Activated T-helper 17 cell treated with anti-CD3 and anti-CD28 coated beads, Interleukin-2, amount 50 U/mL, for 72 hours (primary cell): ENCODE data around the gene CMYA5. TPM values are rescaled to one million over a fixed set of nuclear protein-coding genes. Genes with fewer than 3 reads are reported as not detected.
A peak's percentile ranks its signal among the peaks of the same experiment; 100 is the strongest.
"Not testable (repeated sequence)": the region's sequence is repeated elsewhere in the genome, so short reads cannot be mapped to it uniquely, and the experiment has no call there.

Experiments
- ATAC-seq: fragments of 150-1000 bp; cut with Tn5 transposase; replicated peaks from 2 replicates; pipeline ENCODE4 v1.10.0; 2021; ENCODE audit warnings: mild to moderate bottlenecking, moderate library complexity
- H3K27ac Mint-ChIP-seq: one replicate; pipeline ENCODE4 v1.8.0; 2022; ENCODE audit warnings: mixed read lengths
- H3K27me3 Mint-ChIP-seq: one replicate; pipeline ENCODE4 v1.8.0; 2022; ENCODE audit warnings: mixed read lengths
- H3K36me3 Mint-ChIP-seq: one replicate; pipeline ENCODE4 v1.8.0; 2022; ENCODE audit warnings: low read depth, mild to moderate bottlenecking, mixed read lengths
- H3K4me1 Mint-ChIP-seq: one replicate; pipeline ENCODE4 v1.8.0; 2022; ENCODE audit warnings: mixed read lengths
- H3K4me3 Mint-ChIP-seq: one replicate; pipeline ENCODE4 v1.8.0; 2022; ENCODE audit warnings: mild to moderate bottlenecking, mixed read lengths
- H3K9me3 Mint-ChIP-seq: one replicate; pipeline ENCODE4 v1.8.0; 2022; ENCODE audit warnings: mixed read lengths
- total RNA-seq, 2 donors: library from RNA; stranded (reverse); gene quantifications; one replicate each; pipeline ENCODE4 v1.2.3, GENCODE V29; 2022

The CMYA5 gene
- under 1 TPM; 0.19 to 0.50 TPM for total RNA-seq

DNA sequence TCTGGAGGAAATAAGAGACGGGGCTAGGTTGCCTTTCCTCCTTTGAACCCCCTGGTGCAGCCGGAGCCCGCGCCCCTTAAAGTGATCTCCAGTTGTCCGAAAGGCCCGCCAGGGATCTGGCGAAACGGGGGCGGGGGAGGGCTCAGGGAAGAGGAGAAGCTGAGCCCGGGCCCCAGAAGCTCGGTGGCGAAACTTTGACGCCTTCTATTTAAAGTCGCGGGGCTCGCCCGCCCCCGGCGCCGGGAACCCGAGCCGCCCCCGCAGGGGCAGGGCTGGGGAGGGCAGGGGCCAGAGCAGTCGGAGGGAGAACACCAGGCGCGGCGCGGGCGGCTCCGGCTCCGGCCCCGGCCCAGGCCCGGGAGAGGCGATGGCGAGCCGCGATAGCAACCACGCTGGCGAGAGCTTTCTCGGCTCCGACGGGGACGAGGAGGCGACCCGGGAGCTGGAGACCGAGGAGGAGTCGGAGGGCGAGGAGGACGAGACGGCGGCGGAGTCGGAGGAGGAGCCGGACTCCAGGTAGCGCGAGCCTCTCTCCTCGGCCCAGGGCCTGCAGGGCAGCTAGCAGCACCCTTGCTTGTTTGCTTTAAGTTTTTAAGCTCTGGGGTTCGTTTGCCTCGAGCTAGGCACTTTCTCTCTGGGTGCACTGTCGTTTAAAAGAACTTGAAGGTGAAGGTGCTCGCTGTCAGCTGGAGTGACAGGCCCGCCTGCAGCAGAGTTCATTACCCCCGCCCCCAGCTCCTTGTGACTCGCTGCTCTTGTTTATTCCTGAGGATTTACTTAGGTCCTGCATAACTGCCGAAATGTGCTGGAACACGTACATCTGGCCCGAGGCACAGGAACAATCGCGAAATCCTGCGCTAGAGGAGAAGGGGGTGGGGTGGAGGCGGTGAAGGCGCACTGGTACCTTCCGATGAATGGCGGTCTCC lies at the start of gene CMYA5:
CMYA5 (plus strand) TSS at position 296 of the 926 bp plus-strand sequence; CDS start at position 368, 72 bp downstream.
- peaks cover 36% of the 10 kb centered on the region for H3K36me3 Mint-ChIP-seq
- no peaks in the 10 kb centered on the region for H3K27me3 Mint-ChIP-seq
- H3K27ac Mint-ChIP-seq, result peak within 1 kb of the TSS; percentile 83
- peaks cover 4% of the 10 kb centered on the region for H3K4me1 Mint-ChIP-seq
- no peak for ATAC-seq
- no peaks in the 10 kb centered on the region for H3K9me3 Mint-ChIP-seq
- no peak within 1 kb of the TSS for H3K4me3 Mint-ChIP-seq

DNA sequence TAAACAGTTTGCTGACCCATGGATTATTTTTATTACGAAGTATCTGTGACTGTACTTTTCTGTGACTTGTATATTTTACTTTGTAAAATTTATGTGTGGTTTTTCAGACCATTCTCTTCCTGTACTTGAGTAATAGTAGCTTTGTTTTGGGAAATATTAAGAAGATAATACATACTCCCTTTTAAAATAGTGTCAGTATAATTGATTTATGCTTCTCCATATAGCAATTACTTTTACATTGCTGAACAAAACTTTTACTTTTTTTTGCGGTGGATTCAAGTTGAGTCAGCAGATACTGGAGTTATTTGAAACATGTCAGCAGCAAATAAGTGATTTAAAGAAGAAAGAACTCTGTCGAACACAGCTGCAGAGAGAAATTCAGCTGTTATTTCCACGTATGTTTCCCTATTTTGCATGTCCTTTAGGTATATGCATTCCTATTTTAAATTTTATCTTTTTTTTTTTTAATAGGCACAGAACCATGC lies 49.0 kb upstream of the CMYA5 start:
- no peak overlapping the region for H3K4me3 Mint-ChIP-seq
- no peaks in the 10 kb centered on the region for H3K27me3 Mint-ChIP-seq
- H3K4me1 Mint-ChIP-seq, result peaks cover 5% of the 10 kb centered on the region
- ATAC-seq, result no peak
- H3K27ac Mint-ChIP-seq, result no peak overlapping the region
- no peaks in the 10 kb centered on the region for H3K9me3 Mint-ChIP-seq
- peaks cover 98% of the 10 kb centered on the region for H3K36me3 Mint-ChIP-seq

DNA sequence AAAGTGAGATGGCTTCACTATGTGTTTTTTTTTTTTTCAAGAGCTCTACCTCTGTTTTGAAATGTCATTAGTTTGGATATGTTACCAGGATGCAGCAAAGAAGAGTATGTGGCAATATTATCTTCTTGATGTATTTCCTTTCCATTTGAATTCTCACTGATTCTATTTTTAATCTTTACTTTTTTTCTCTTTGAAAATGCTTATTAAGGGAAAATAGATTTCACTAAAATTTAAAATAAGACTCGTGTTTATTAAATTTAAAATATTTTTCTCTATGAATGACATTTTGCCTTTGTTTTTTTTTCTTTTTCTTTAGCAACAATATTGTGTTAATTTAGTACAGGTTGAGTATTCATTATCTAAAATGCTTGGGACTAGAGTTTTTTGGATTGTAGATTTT lies 48.2 kb upstream of the CMYA5 start:
- Mint-ChIP-seq H3K27ac (no peak overlapping the region), H3K4me1 (peaks cover 5% of the 10 kb centered on the region), H3K36me3 (peaks cover 98% of the 10 kb centered on the region), H3K4me3 (no peak overlapping the region), H3K9me3 (no peaks in the 10 kb centered on the region), H3K27me3 (no peaks in the 10 kb centered on the region)
- no peak for ATAC-seq

DNA sequence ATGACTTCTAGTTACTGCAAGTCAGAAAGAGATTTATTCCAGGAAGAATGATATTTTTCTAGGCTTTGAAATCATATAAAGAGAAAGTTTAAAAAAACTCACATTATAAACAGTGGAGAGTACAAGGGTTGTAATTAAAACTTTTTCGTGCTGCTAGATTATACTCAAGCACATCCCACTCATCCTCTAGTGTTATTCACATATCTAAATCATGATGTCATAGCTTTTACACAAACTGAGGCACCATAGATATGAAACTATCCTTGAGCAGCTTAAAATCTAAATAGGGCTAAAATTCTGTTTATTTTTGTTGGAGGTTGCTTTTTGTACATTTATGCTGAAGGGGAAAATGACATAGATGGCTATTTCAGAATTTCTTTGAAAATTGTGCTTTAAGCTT lies 47.4 kb upstream of the CMYA5 start:
- no peak for ATAC-seq
- Mint-ChIP-seq H3K4me1 (peaks cover 5% of the 10 kb centered on the region), H3K27me3 (no peaks in the 10 kb centered on the region), H3K9me3 (no peaks in the 10 kb centered on the region), H3K4me3 (no peak overlapping the region), H3K36me3 (peaks cover 98% of the 10 kb centered on the region), H3K27ac (no peak overlapping the region)

DNA sequence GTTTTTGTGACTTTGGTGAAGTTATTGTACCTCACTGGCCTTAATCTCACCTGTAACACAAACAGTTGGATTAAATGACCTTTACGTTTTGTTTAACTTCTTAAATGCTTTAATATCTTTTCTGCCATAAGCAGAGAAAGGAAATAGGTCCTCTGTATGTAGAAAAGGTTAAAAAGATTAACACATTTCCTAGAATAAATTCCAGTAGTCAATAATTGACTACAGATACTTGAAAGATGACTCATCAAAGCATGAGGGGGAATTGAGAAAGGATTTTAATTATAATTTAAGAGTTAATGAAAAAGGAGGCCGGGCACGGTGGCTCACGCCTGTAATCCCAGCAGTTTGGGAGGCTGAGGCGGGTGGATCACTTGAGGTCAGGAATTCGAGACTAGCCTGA lies 35.8 kb upstream of the CMYA5 start:
- no peaks in the 10 kb centered on the region for H3K27me3 Mint-ChIP-seq
- no peaks in the 10 kb centered on the region for H3K4me1 Mint-ChIP-seq
- no peak overlapping the region for H3K4me3 Mint-ChIP-seq
- no peak for ATAC-seq
- peaks cover 68% of the 10 kb centered on the region for H3K36me3 Mint-ChIP-seq
- H3K9me3 Mint-ChIP-seq, result no peaks in the 10 kb centered on the region
- no peak overlapping the region for H3K27ac Mint-ChIP-seq

DNA sequence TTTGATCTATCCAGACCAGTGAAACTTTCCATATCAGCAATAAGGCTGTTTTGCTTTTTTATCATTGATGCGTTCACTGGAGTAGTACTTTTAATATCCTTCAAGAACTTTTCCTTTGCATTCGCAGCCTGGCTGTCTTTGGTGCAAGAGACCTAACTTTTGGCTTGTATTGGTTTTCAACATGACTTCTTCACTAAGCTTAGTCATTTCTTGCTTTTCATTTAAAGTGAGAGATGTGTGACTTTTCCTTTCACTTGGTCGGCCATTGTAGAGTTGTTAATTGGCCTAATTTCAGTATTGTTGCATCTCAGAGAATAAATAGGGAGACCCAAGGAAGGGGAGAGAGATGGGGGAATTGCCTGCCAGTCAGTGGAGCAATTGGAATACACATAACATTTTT lies 26.4 kb upstream of the CMYA5 start:
- peaks cover 7% of the 10 kb centered on the region for H3K4me1 Mint-ChIP-seq
- peak; percentile 51 for ATAC-seq
- H3K36me3 Mint-ChIP-seq, result peaks cover 69% of the 10 kb centered on the region
- H3K4me3 Mint-ChIP-seq, result no peak overlapping the region
- no peaks in the 10 kb centered on the region for H3K27me3 Mint-ChIP-seq
- H3K9me3 Mint-ChIP-seq, result no peaks in the 10 kb centered on the region
- H3K27ac Mint-ChIP-seq, result no peak overlapping the region

DNA sequence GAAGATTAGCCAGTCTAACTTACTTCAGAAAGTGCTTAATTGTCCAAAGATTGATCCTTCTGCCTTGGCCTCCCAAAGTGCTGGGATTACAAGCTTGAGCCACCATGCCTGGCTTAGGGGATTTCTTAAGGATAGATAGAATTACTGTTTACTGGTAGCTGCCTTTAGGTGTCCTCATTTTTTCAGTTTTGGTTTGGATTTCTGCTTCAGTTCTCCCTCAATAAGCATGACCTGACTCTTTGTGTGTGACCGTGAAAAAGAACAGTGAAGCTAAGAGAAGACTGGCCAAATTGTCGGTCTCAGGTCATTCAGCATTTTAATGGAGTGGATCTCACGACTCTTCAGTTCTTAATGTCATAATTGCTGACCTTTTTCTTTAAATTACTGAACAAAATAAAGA lies 22.9 kb upstream of the CMYA5 start:
- Mint-ChIP-seq H3K27me3 (no peaks in the 10 kb centered on the region), H3K36me3 (peaks cover 75% of the 10 kb centered on the region), H3K4me3 (no peak overlapping the region), H3K4me1 (peaks cover 7% of the 10 kb centered on the region), H3K27ac (peak overlapping the region; percentile 43), H3K9me3 (no peaks in the 10 kb centered on the region)
- no peak for ATAC-seq

DNA sequence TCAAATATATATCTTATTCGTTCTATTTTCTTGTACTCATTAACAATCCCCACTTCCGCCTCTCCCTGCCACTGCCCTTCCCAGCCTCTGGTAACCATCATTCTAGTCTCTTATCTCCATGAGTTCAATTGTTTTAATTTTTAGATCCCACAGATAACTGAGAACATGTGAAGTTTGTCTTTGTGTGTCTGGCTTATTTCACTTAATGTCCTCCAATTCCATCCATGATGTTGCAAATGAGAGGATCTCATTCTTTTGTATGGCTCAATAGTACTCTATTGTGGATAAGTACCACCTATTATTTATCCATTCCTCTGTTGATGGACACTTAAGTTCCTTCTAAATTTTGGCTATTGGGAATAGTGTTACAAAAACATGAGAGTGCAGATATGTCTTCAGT lies 17.2 kb upstream of the CMYA5 start:
- Mint-ChIP-seq H3K36me3 (peaks cover 78% of the 10 kb centered on the region), H3K4me1 (peaks cover 14% of the 10 kb centered on the region), H3K27ac (no peak overlapping the region), H3K9me3 (no peaks in the 10 kb centered on the region), H3K27me3 (no peaks in the 10 kb centered on the region), H3K4me3 (no peak overlapping the region)
- no peak for ATAC-seq

DNA sequence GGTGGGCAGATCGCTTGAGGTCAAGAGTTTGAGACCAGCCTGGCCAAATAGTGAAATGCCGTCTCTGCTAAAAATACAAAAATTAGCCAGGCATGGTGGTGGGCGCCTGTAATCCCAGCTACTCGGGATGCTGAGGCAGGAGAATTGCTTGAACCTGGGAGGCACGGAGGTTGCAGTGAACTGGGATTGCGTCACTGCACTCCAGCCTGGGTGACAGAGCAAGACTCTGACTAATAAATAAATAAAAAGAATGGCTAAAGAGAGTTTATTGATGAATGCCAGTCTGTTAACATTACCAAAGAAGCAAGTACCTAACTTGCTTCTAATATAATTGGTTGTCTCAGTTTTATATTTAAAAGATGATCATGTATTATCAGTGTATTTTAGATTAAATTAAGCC lies 13.3 kb upstream of the CMYA5 start:
- H3K4me3 Mint-ChIP-seq, H3K9me3 Mint-ChIP-seq, H3K27me3 Mint-ChIP-seq, ATAC-seq, H3K27ac Mint-ChIP-seq: not testable (repeated sequence)
- Mint-ChIP-seq H3K36me3 (peaks cover 81% of the 10 kb centered on the region), H3K4me1 (peaks cover 21% of the 10 kb centered on the region)

DNA sequence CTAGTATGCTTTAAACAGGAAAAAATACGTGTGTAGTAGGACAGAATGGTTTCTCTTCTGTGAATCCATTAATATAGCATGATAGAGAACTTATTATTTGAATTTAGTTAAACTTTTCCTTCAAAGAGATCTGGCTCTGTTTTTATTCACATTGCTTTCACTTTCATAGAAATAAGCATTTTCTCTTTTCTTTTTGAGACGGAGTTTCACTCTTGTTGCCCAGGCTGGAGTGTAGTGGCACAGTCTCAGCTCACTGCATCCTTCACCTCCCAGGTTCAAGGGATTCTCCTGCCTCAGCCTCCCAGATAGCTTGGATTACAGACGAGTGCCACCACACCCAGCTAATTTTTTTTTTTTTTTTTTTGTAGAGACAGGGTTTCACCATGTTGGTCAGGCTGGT lies 7.5 kb upstream of the CMYA5 start:
- Mint-ChIP-seq H3K36me3 (peaks cover 88% of the 10 kb centered on the region), H3K27ac (peak overlapping the region; percentile 17), H3K4me1 (peaks cover 14% of the 10 kb centered on the region)
- H3K27me3 Mint-ChIP-seq, H3K9me3 Mint-ChIP-seq, ATAC-seq, H3K4me3 Mint-ChIP-seq: not testable (repeated sequence)

DNA sequence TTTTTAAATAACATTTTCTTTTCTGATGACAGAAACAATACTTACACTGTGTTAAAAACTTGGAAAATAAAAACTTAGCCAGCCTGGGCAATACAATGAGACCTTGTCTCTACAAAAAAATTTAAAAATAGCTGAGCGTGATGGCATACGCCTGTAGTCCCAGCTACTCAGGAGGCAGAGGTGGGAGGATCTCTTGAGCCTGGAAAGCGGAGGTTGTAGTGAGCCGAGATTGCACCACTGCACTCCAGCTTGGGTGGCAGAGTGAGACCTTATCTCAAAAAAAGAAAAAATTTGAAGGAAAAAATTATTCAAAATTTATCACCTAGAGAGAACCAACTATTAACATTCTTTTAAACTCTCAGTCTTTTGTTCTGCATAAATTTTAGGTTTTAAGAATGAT lies 4.9 kb upstream of the CMYA5 start:
- H3K27me3 Mint-ChIP-seq, result no peaks in the 10 kb centered on the region
- peaks cover 14% of the 10 kb centered on the region for H3K4me1 Mint-ChIP-seq
- H3K36me3 Mint-ChIP-seq, result peaks cover 80% of the 10 kb centered on the region
- H3K4me3 Mint-ChIP-seq, result no peak overlapping the region
- H3K27ac Mint-ChIP-seq, result no peak overlapping the region
- H3K9me3 Mint-ChIP-seq, result no peaks in the 10 kb centered on the region
- no peak for ATAC-seq

DNA sequence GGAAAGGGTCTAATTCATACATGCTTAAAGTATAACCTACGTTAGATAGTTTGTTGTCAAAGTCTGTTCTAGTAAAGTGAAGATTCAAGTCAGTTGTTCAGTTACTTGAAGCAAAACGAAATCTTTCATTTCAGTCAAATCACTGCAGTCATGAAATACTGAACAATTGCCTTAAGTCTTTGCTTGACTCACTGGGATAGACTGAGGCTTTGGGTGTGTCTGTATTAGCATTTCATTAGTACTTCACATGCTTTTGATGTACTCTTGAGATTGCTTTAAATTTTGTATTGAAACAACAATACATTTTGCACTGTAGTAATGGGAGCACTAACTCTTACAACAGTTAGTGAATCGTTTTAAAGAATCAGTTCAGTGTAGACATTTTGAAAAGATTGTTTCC lies 4.0 kb upstream of the CMYA5 start:
- Mint-ChIP-seq H3K4me3 (no peak overlapping the region), H3K4me1 (peaks cover 12% of the 10 kb centered on the region), H3K27ac (no peak overlapping the region), H3K27me3 (no peaks in the 10 kb centered on the region), H3K36me3 (peaks cover 73% of the 10 kb centered on the region), H3K9me3 (no peaks in the 10 kb centered on the region)
- ATAC-seq, result no peak

DNA sequence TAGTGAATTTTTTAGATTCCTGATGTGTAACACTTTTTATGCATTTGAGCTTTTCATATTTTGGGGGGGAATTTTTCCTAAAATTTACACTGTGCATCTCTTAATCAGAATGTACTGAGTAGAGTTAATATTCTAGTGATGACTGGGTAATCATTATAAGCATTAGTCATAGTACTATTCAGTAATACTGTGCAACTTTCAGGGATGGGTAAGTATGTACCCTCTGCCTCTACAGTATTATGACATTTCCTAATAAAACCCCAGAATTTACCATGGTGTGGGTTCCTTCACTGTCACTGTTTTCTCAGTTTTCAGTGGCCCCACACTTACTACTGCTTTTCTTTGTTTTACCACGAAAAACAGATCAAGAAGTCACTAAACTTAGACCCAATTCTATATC lies 2.8 kb upstream of the CMYA5 start:
- ATAC-seq, result peak; percentile 44
- Mint-ChIP-seq H3K4me1 (peaks cover 6% of the 10 kb centered on the region), H3K36me3 (peaks cover 61% of the 10 kb centered on the region), H3K9me3 (no peaks in the 10 kb centered on the region), H3K4me3 (no peak overlapping the region), H3K27me3 (no peaks in the 10 kb centered on the region), H3K27ac (no peak overlapping the region)

DNA sequence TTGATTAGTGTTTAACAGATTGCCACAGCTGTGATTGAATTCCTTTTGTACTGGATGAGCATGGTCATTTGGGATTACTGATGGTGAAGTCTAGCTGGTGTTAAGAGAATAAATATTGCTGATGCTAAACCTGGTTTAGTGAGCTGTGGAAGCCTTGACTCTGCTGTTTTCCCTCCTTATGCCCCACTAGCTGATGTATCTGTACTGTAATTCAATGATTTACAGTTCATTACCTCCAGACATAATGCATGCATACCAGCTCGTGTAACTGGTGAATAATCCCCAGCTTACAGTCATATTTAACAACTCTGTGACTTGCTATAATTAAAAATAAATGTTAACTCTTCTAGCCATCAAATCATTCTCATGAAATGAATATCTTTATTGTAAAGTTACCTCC lies 1.7 kb upstream of the CMYA5 start:
- peaks cover 50% of the 10 kb centered on the region for H3K36me3 Mint-ChIP-seq

DNA sequence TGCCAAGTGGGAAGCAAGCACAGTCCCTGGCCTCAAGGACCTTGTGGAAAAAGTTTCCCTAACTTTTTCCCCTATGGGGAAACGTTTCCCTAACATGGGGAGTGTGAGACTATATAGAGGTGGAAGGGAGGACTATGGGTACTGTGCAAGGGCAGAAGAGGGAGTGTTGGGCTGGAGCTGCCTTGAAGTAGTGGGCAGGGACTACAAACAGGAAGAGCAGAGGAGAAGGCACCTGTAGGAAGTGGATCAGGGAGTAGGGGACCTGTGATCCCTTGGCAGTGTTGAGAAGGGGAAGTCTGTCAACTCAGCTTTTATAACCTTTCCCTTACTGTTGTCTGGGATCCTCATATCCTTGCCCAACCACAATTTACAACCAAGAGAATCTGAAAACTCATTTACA lies 1.4 kb downstream of the CMYA5 start:
- no peak overlapping the region for H3K4me3 Mint-ChIP-seq
- H3K27me3 Mint-ChIP-seq, result no peaks in the 10 kb centered on the region
- H3K9me3 Mint-ChIP-seq, result no peaks in the 10 kb centered on the region
- peaks cover 4% of the 10 kb centered on the region for H3K4me1 Mint-ChIP-seq
- H3K27ac Mint-ChIP-seq, result peak overlapping the region; percentile 83
- peaks cover 24% of the 10 kb centered on the region for H3K36me3 Mint-ChIP-seq
- ATAC-seq, result no peak

More for the DNA sequence above, 1.7 kb upstream of the CMYA5 start:
- Mint-ChIP-seq H3K4me1 (peaks cover 4% of the 10 kb centered on the region), H3K27me3 (no peaks in the 10 kb centered on the region), H3K4me3 (no peak overlapping the region), H3K9me3 (no peaks in the 10 kb centered on the region), H3K27ac (no peak overlapping the region)
- no peak for ATAC-seq
